ENCODE measurements around the gene SPATS1. TPM values are rescaled to one million over a fixed set of nuclear protein-coding genes. Genes with fewer than 3 reads are reported as not detected.

The SPATS1 gene
- total RNA-seq, 3 donors from 2014 or later: not detected

DNA sequence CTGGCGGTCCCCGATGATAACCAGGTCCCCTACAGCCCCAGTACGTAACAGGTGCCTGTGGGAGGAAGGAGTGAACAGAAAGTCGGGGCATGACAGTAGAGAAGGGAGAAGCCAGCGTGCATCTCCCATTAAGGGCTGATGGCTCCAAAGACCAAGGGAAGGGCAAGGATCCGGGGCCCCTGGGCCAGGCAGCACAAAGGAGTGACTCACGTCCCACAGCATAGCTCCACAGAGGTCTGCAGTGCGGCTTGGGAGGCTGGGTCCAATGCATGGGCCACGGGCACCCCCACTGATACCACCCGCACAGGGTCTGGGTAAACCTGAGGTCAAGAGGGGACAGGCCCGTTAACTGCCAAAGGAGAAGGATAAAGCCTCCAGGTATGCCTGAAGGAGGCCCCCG lies 39.6 kb upstream of the SPATS1 start:
- TF ChIP-seq, protein P1, sequence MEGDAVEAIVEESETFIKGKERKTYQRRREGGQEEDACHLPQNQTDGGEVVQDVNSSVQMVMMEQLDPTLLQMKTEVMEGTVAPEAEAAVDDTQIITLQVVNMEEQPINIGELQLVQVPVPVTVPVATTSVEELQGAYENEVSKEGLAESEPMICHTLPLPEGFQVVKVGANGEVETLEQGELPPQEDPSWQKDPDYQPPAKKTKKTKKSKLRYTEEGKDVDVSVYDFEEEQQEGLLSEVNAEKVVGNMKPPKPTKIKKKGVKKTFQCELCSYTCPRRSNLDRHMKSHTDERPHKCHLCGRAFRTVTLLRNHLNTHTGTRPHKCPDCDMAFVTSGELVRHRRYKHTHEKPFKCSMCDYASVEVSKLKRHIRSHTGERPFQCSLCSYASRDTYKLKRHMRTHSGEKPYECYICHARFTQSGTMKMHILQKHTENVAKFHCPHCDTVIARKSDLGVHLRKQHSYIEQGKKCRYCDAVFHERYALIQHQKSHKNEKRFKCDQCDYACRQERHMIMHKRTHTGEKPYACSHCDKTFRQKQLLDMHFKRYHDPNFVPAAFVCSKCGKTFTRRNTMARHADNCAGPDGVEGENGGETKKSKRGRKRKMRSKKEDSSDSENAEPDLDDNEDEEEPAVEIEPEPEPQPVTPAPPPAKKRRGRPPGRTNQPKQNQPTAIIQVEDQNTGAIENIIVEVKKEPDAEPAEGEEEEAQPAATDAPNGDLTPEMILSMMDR (IDR thresholded peaks at IDR 0.05): no peak
- Histone ChIP-seq H3K4me3 (no peak overlapping the region), H3K4me1 (ENCODE audit: low read depth) (peaks cover 1% of the 10 kb centered on the region), H3K9me3 (no peaks in the 10 kb centered on the region), H3K36me3 (ENCODE audit: low read depth) (no peaks in the 10 kb centered on the region)
- no peak for ATAC-seq
- intact Hi-C loops (cut with DNase I, micrococcal nuclease): no loop called here
- DNase-seq: no peak

- ATAC-seq (no peak), DNase-seq (no peak)
- Histone ChIP-seq H3K9me3 (no peaks in the 10 kb centered on the region), H3K4me3 (no peak overlapping the region), H3K4me1 (ENCODE audit: low read depth) (no peaks in the 10 kb centered on the region), H3K36me3 (ENCODE audit: low read depth) (no peaks in the 10 kb centered on the region)
- TF ChIP-seq, protein P1 (IDR thresholded peaks at IDR 0.05): no peak
- intact Hi-C loops (cut with DNase I, micrococcal nuclease): no loop called here
These were observed 38.6 kb upstream of the SPATS1 start for GRCh38 chr6:44303842-44304241.

DNA sequence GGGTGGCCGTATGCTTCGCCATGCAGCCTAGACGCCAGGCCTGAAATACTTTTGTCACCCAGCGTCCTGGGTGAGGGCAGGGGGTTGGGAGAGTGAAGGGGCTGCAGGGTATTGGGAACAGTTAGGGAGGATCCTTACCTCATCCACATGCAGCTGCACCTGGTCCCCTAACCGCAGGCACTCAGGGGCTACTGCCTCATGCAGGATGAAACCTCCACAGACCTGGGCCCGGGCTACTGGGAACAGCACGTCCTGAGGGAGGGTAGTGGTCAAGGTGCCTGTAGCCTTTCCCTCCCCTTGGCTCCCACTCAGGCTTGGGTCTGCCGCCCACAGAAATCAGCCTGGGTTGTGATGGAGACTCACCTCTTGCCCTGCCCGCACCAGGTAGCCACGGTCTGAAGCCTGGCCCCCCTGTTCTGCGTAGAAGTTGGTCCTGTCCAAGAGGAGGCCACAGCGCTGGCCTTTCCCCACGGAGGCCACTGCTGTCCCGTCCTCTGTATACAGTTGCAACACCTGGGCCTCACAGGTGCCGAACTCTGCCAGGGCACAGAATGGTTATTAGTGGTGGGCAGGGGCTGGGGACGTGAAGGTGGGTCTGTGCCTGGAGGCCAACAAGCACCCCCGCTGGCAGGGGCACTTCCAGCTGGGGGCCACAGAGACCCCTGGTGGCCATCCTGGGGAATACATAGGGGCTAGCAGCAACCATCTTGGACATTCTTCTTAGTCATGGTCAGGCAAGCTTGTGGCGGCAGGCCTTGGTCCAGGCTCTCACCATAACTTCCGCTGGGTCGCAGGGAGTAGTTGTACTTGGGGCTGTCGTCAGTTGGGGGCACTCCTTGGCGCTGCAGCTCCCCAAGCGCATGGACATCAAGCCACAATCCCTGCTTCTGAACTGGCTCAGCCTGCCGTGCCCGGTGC lies 37.9 kb upstream of the SPATS1 start:
- peak in 1 of 3 donors; percentile 32 for DNase-seq
- intact Hi-C loops (cut with DNase I, micrococcal nuclease): no loop called here
- H3K4me1 ChIP-seq (ENCODE audit: low read depth): no peaks in the 10 kb centered on the region
- TF ChIP-seq, protein P1 (IDR thresholded peaks at IDR 0.05): peak; percentile 58
- no peaks in the 10 kb centered on the region for H3K9me3 ChIP-seq
- no peaks in the 10 kb centered on the region for H3K36me3 ChIP-seq (ENCODE audit: low read depth)
- no peak overlapping the region for H3K4me3 ChIP-seq
- ATAC-seq: peak; percentile 61

- intact Hi-C loops (cut with DNase I, micrococcal nuclease): no loop called here
- no peak overlapping the region for H3K4me3 ChIP-seq
- TF ChIP-seq, protein P1 (IDR thresholded peaks at IDR 0.05): no peak
- DNase-seq (no peak), ATAC-seq (no peak)
- H3K9me3 ChIP-seq: no peaks in the 10 kb centered on the region
- H3K36me3 ChIP-seq (ENCODE audit: low read depth): no peaks in the 10 kb centered on the region
- peaks cover 3% of the 10 kb centered on the region for H3K4me1 ChIP-seq (ENCODE audit: low read depth)
These were observed 37.2 kb upstream of the SPATS1 start for GRCh38 chr6:44305200-44305725.

DNA sequence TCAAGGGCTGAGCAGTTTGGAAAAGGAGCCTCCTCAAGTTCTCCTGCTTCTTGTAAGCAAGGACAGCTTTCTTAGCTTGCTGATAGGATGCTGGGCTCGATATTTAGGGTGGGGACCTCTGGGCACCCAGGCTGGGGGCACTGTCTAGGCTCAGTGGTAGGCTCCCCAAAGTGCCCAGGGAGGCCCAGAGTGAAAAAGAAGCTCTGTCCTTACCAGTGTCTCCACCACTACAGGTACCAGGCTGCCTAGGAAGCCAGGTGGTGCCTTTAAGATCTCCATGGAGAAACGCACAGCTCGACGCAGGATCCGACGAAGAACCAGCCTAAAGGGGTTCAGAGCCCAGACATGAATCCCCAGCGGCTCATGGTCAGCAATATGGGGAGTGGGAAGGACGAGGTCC lies 35.7 kb upstream of the SPATS1 start:
- H3K36me3 ChIP-seq (ENCODE audit: low read depth): no peaks in the 10 kb centered on the region
- no peak overlapping the region for H3K4me3 ChIP-seq
- no peak for DNase-seq
- no peak for ATAC-seq
- H3K4me1 ChIP-seq (ENCODE audit: low read depth): peaks cover 5% of the 10 kb centered on the region
- no peaks in the 10 kb centered on the region for H3K9me3 ChIP-seq
- intact Hi-C loops (cut with DNase I, micrococcal nuclease): no loop called here
- TF ChIP-seq, protein P1 (IDR thresholded peaks at IDR 0.05): no peak
